ENCODE measurements around the gene TRPM2. TPM values are rescaled to one million over a fixed set of nuclear protein-coding genes. Genes with fewer than 3 reads are reported as not detected.

TRPM2 gene
- total RNA-seq, 1 donor from 2014 or later, result 2.8 TPM

DNA sequence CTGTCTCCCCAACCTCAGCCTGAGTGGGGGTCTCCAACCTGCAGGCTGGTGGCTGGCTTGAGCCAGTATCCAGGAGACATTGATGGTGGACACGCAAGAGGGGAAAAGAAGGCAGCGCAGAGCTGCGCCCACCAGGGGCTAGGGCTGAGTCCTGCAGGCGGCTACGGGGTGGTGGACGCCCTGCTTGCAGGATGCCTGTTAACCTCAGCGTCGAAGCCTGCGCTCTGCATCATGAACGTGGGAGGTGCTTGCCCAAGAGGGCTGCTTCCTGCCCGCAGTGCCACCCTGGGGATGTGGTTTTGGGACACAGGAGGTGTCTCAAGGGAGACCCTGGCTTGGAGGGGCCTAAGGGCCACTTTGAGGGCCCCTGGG, 25.8 kb upstream of the TRPM2 start:
- Histone ChIP-seq H3K4me3 (ENCODE audit: low read depth, low read length) (no peak overlapping the region), H3K36me3 (ENCODE audit: control insufficient read depth, insufficient read depth, low read length) (no peaks in the 10 kb centered on the region), H3K27me3 (ENCODE audit: control insufficient read depth, insufficient read depth, low read length) (peaks cover 5% of the 10 kb centered on the region)
- no peak for TF ChIP-seq CTCF (IDR thresholded peaks at IDR 0.05; ENCODE audit: insufficient read depth, low read length, poor library complexity, severe bottlenecking)
- DNase-seq (ENCODE audit: low read depth), result no peak

DNA sequence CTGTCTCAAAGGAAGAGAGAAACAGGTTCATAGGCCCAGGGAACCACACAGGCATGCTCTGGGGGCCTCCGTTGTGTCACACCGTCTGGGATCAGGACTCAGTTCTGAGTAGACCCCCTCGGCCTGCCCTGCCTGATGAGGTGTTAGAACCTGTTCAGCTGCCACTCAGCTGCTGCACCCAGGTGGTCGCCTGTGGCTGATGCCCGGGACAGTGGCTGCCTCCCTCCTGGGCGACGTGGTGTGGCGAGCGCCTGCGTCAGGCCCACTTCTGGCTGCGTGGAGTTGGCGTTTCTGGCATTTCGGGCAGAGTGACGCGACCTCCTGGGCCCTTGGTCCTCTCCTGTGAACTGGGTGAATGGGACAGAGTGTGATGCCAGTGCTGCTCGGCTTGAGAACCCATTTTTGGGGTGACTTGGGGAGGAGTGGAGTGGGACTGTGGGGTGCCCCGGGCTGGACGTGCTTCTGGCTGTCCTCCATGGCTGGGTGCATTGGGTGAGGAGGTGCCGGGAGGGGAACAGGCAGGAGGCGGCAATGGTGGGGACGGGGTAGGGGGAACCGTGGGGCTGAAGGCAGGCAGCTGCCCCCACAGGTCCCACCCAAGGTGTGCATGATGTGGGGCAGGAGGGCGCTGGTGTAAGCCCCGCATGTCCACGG, 25.1 kb upstream of the TRPM2 start:
- H3K4me3 ChIP-seq (ENCODE audit: low read depth, low read length), result no peak overlapping the region
- TF ChIP-seq CTCF (IDR thresholded peaks at IDR 0.05; ENCODE audit: insufficient read depth, low read length, poor library complexity, severe bottlenecking), result no peak
- peaks cover 8% of the 10 kb centered on the region for H3K27me3 ChIP-seq (ENCODE audit: control insufficient read depth, insufficient read depth, low read length)
- no peaks in the 10 kb centered on the region for H3K36me3 ChIP-seq (ENCODE audit: control insufficient read depth, insufficient read depth, low read length)
- DNase-seq (ENCODE audit: low read depth), result no peak

DNA sequence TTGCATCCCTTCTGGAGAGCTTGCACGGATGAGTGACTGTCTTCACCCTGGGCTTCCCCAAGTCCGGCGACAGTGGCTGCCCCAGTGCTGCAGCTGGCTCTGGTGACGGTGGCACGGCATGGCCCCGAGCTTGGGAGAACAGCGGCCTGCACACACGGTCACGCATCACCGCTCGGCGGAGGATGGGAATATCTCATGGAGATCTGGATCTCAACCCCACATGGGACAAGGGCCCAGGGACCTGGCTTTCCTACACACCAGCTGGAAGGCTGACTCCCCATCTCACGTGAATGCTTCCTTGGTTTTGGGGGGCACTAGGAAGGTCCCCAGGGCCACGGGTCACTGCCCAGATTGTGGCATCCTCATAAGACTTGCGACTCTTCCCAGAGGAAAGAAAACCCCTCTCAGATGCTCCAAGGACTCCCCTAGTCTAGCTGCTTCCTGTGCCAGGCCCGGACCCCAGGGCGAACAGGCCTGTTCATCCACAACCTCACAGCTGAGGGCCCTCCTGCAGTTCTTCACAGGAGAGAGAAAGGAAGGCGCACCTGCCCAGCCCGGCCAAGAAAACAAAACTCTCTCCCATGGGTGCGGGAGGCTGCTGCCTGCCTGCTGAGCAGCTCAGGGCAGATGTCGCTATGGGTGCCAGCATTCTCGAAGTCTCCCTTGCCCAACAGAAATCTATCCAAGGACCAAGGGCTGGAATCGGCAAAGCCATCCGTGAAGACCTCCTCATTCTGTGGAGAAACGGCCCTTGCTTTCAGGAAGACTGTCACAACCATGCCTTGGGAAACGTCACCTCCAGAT, 24.1 kb upstream of the TRPM2 start:
- DNase-seq (ENCODE audit: low read depth), result no peak
- TF ChIP-seq CTCF (IDR thresholded peaks at IDR 0.05; ENCODE audit: insufficient read depth, low read length, poor library complexity, severe bottlenecking), result no peak
- no peak overlapping the region for H3K4me3 ChIP-seq (ENCODE audit: low read depth, low read length)

DNA sequence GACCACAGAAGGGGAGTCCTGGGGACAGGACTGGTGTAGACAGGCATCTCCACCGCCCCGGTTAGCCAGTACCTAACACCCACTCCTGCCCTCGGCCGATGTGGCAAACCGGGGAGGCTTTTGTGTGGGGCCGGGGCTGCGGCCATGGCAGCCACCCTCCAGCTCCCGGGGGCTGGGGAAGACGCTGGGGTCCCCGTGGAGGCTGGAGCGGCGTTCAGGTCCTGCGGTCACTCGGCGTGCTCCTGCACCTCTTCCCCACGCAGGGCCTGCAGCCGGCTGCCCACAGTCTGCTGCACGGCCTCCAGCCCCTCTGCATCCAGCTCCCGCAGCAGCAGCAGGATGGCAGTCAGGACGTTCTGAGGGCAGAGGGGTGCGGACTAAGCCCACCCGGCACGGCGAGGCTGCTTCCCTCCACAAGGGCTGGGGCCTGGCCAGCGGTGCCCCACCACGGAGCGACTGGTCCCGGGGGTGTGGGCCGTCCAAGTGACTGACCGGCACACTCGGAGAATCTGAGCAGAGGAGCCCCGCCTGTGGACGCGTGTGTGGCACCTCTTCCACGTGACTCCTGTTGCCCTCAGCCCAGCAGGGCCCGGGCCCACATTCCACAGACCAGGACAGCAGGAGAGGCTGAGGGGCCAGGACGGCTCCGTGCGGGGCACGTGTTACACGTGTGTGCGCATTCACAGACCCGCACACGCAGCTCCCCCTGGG, 23.3 kb upstream of the TRPM2 start:
- no peak overlapping the region for H3K4me3 ChIP-seq (ENCODE audit: low read depth, low read length)
- H3K36me3 ChIP-seq (ENCODE audit: control insufficient read depth, insufficient read depth, low read length), result no peaks in the 10 kb centered on the region
- H3K27me3 ChIP-seq (ENCODE audit: control insufficient read depth, insufficient read depth, low read length), result peaks cover 15% of the 10 kb centered on the region
- DNase-seq (ENCODE audit: low read depth), result no peak
- TF ChIP-seq CTCF (IDR thresholded peaks at IDR 0.05; ENCODE audit: insufficient read depth, low read length, poor library complexity, severe bottlenecking), result no peak

More for the DNA sequence above, 24.1 kb upstream of the TRPM2 start:
- peaks cover 15% of the 10 kb centered on the region for H3K27me3 ChIP-seq (ENCODE audit: control insufficient read depth, insufficient read depth, low read length)
- no peaks in the 10 kb centered on the region for H3K36me3 ChIP-seq (ENCODE audit: control insufficient read depth, insufficient read depth, low read length)

- no peak for TF ChIP-seq CTCF (IDR thresholded peaks at IDR 0.05; ENCODE audit: insufficient read depth, low read length, poor library complexity, severe bottlenecking)
- H3K36me3 ChIP-seq (ENCODE audit: control insufficient read depth, insufficient read depth, low read length), result no peaks in the 10 kb centered on the region
- no peak for DNase-seq (ENCODE audit: low read depth)
- no peak overlapping the region for H3K4me3 ChIP-seq (ENCODE audit: low read depth, low read length)
- H3K27me3 ChIP-seq (ENCODE audit: control insufficient read depth, insufficient read depth, low read length), result peaks cover 15% of the 10 kb centered on the region
Observed at GRCh38 chr21:44330698-44331097, 22.7 kb upstream of the TRPM2 start.

Measured in kidney epithelial cell (primary cell).